K562 (cell line): ENCODE measurements around the gene STRA6. TPM values are rescaled to one million over a fixed set of nuclear protein-coding genes. Genes with fewer than 3 reads are reported as not detected.
A peak's percentile ranks its signal among the peaks of the same experiment; 100 is the strongest.

Experiments used
- ATAC-seq: fragments of 200-7000 bp; cut with Tn5 transposase; 3 replicates; pipeline ENCODE4 v1.9.1; 2020; ENCODE audit warnings: moderate library complexity
- BruUV-seq: library from RNA; stranded (reverse); fragments of 400-500 nt; replicated peaks from 2 replicates; lab custom pipeline; 2021; lab: Mats Ljungman, UMichigan
- CTCF ChIA-PET: fragments of 300-600 bp; formaldehyde crosslinking; extraction: SDS; loops from one replicate; lab custom pipeline; 2021; ENCODE audit warnings: low intra/inter-chr PET ratio; lab: Yijun Ruan, JAX
- POLR2A ChIA-PET: fragments of 300-600, 350-650 bp; sonication (Branson Sonifier 250); formaldehyde crosslinking; extraction: SDS; loops from one replicate; lab custom pipeline; 2021; ENCODE audit warnings: antibody characterized with exemption, inconsistent platforms; lab: Yijun Ruan, JAX
- DNase-seq, 4 experiments: peaks; one replicate each; pipeline versions ENCODE4 v3.0.0 to v3.0.0-alpha.2; 2011 to 2018; ENCODE audit warnings: low spot score in 3 of 4, mixed read lengths in 3 of 4; ENCODE audit errors: extremely low read depth in 1 of 4
- FAIRE-seq: peaks from 2 replicates; lab custom pipeline; 2011; peaks lifted over from hg19 to GRCh38; lab: Jason Lieb, UNC
- H2AFZ ChIP-seq: 2 replicates; pipeline ENCODE4 v1.6.0; 2011; ENCODE audit warnings: low read depth, low read length, control low read depth, inconsistent platforms
- H3K27ac ChIP-seq: fragments of 200-600 bp; 3 replicates; pipeline ENCODE4 v1.8.0; 2011; ENCODE audit warnings: low read depth, mild to moderate bottlenecking, control low read depth, inconsistent platforms, low read length, moderate library complexity, mixed read lengths; ENCODE audit errors: extremely low read depth
- H3K27me3 ChIP-seq, 2 experiments: fragments of 300-600 bp in 1 of 2; 2 replicates in 1 of 2; 3 replicates in 1 of 2; pipeline versions ENCODE4 v1.6.0 to v1.8.0; 2011; ENCODE audit warnings: inconsistent platforms in 2 of 2, low read length in 2 of 2, mild to moderate bottlenecking in 1 of 2, mixed read lengths in 1 of 2, moderate library complexity in 1 of 2; ENCODE audit not compliant: control insufficient read depth in 2 of 2, insufficient read depth in 2 of 2
- H3K36me3 ChIP-seq: fragments of 300-600 bp; 3 replicates; pipeline ENCODE4 v1.8.0; 2011; ENCODE audit warnings: mild to moderate bottlenecking, low read length, inconsistent platforms; ENCODE audit not compliant: control insufficient read depth, insufficient read depth
- H3K4me1 ChIP-seq, 2 experiments: fragments of 200-600 bp in 1 of 2; replicated peaks in 1 of 2; 2 replicates in 1 of 2; 3 replicates in 1 of 2; pipeline versions ENCODE4 v1.5.1 to v1.8.0; 2011; ENCODE audit warnings: inconsistent platforms in 2 of 2, low read length in 2 of 2, mild to moderate bottlenecking in 1 of 2, mixed read lengths in 1 of 2, moderate library complexity in 1 of 2; ENCODE audit not compliant: control insufficient read depth in 2 of 2, insufficient read depth in 2 of 2
- H3K4me2 ChIP-seq: 2 replicates; pipeline ENCODE4 v1.6.1; 2011; ENCODE audit warnings: low read length, control low read depth, inconsistent platforms, mixed read lengths; ENCODE audit not compliant: insufficient read depth
- H3K4me3 ChIP-seq: fragments of 200-600 bp; sonication (generic), shearing (Covaris generic); 2 replicates; pipeline ENCODE4 v1.5.1; 2016; ENCODE audit warnings: control low read depth, inconsistent platforms
- H3K79me2 ChIP-seq: fragments of 200-600 bp; 3 replicates; pipeline ENCODE4 v1.8.0; 2011; ENCODE audit warnings: low read length, inconsistent platforms; ENCODE audit not compliant: control insufficient read depth, insufficient read depth
- H3K9ac ChIP-seq, 2 experiments: 2 replicates each; pipeline versions ENCODE4 v1.6.0 to v1.6.1; 2011; ENCODE audit warnings: low read depth in 2 of 2, low read length in 2 of 2, control low read depth in 1 of 2, inconsistent platforms in 1 of 2, mild to moderate bottlenecking in 1 of 2, mixed read lengths in 1 of 2; ENCODE audit not compliant: insufficient read depth in 1 of 2
- H3K9me1 ChIP-seq: one replicate; pipeline ENCODE4 v1.6.0; 2011; ENCODE audit warnings: inconsistent platforms, mild to moderate bottlenecking, low read length, moderate library complexity; ENCODE audit not compliant: control insufficient read depth, insufficient read depth
- H3K9me3 ChIP-seq: replicated peaks from 2 replicates; pipeline ENCODE4 v1.5.1; 2011; ENCODE audit warnings: low read depth, low read length, inconsistent platforms; ENCODE audit not compliant: control insufficient read depth, insufficient read depth
- H4K20me1 ChIP-seq: replicated peaks from 2 replicates; pipeline ENCODE4 v1.6.1; 2011; ENCODE audit warnings: low read length, inconsistent platforms, mixed read lengths; ENCODE audit not compliant: control insufficient read depth, insufficient read depth
- FOSL1 ChIP-seq: fragments of 200-800 bp; sonication (Bioruptor generic); conservative IDR thresholded peaks from 2 replicates; pipeline ENCODE4 v1.6.1; 2016; ENCODE audit warnings: missing genetic modification characterization, missing compliant biosample characterization
- JUND ChIP-seq, 2 experiments: IDR thresholded peaks; 2 replicates in 1 of 2; 3 replicates in 1 of 2; pipeline ENCODE4 v1.6.1; 2011; ENCODE audit warnings: borderline replicate concordance in 2 of 2, low read depth in 2 of 2, low read length in 2 of 2, improper control_type of control experiment in 1 of 2, missing biosample characterization in 1 of 2, missing genetic modification characterization in 1 of 2, missing genetic modification reagents in 1 of 2
- ZFP36 ChIP-seq: fragments of 150-350 bp; IDR thresholded peaks from 2 replicates; pipeline ENCODE4 v1.6.1; 2018; ENCODE audit warnings: low read length, low read depth; ENCODE audit not compliant: partially characterized antibody
- WGBS: fragments of 100-300 bp; shearing (Covaris generic); methylation state at CpG from one replicate; pipeline ENCODE4 v1.1.6; 2016; ENCODE audit warnings: low coverage, mixed read lengths; ENCODE audit not compliant: insufficient coverage; ENCODE audit errors: missing lambda C conversion rate; 5-methylcytosine and 5-hydroxymethylcytosine counted together
- in situ Hi-C: fragments of 300-500 bp; cut with MboI; formaldehyde crosslinking; loops from 4 replicates; pipeline ENCODE4 v1.15.0; 2018; ENCODE audit warnings: inconsistent platforms, mixed read lengths
- intact Hi-C: fragments of 100-400 bp; cut with micrococcal nuclease; formaldehyde crosslinking; loops from 2 replicates; pipeline ENCODE4 v1.14.2; 2022
- polyA plus RNA-seq, 8 experiments: library from polyadenylated mRNA; depleted of rRNA in 4 of 8; stranded (reverse) in 5 of 8; unstranded in 3 of 8; fragments of >200 nt; fragmentation: Nextera tagmentation in 2 of 8; fragmentation: Illumina TruSeq in 1 of 8; extraction: Ambion mirVana in 2 of 8; extraction: Trizol in 1 of 8; gene quantifications; 2 replicates each; pipeline versions ENCODE4 v1.2.1 to v1.2.3, GENCODE V29; 2011 to 2014; ENCODE audit warnings: inconsistent platforms in 1 of 8, missing spikeins in 1 of 8
- total RNA-seq, 7 experiments: library from RNA; depleted of rRNA in 6 of 7; stranded (reverse); fragments of >200 nt in 6 of 7; fragmentation: Illumina TruSeq in 2 of 7; extraction: Trizol in 2 of 7; gene quantifications; 2 replicates each; pipeline versions ENCODE4 v1.2.1 to v1.2.3, GENCODE V29; 2011 to 2021; ENCODE audit warnings: low replicate concordance in 1 of 7
- TF ChIP-seq, protein P1 (sequence below): sonication (generic); formaldehyde crosslinking; IDR thresholded peaks from 2 replicates; pipeline ENCODE4 v1.8.1; 2023; ENCODE audit warnings: mild to moderate bottlenecking, missing genetic modification reagents

STRA6 gene
- total and polyA plus RNA-seq, 9 of the 15 experiments (the other 6 are each of a cell fraction or from before 2014, with no cell fraction given): 0.04 to 2.0 (median 0.43) TPM; not detected in 2

DNA sequence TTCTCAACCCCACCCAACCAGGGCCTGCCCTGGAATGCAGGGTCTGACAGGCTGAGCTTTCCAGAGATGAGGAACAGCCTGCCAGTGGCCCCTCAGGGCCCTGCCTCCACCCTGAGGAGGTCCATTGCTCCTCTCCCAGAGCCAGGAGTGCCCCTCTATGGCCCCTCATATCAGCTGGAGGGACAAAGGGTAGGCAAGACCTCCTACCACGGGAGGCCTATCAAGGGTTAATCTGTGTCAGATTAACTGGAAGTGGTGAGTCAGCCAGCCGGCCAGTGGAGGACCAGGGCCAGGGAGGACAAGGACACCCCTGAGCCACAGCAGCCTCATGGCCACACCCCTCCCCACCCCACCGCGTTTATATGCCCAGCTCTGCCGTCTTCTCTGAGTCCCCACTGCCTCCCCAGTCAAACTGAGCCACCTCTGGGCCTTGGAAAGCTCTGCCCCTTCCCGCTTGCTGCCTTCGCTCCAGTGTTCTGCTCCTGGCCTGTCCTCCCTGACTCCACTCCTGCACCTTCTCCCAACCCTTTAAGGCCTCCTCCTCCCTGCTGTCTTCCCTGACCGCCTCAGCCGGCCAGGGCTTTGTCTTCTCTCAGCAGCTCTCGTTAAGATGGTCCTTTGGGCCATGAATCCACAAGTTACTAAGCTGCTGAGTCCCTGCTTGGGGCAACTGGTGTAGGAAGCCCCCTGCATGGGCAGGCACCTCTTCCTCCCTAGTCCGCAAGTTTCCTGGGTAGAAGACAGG lies 40.0 kb upstream of the STRA6 start:
- 2% methylated on average over 11 of the region's 11 CpGs for WGBS
- Histone ChIP-seq H2AFZ (no peak overlapping the region), H3K4me2 (no peak overlapping the region), H3K4me3 (no peak overlapping the region), H3K36me3 (no peaks in the 10 kb centered on the region), H4K20me1 (no peaks in the 10 kb centered on the region), H3K27ac (no peak overlapping the region), H3K9ac (no peak overlapping the region)
- ATAC-seq (peak; percentile 53; the same call in 2 of the 3 replicates), FAIRE-seq (no peak), DNase-seq (peak; percentile 13 to 28 (median 21))
- TF ChIP-seq ZFP36: peak; percentile 52
- TF ChIP-seq, protein P1, sequence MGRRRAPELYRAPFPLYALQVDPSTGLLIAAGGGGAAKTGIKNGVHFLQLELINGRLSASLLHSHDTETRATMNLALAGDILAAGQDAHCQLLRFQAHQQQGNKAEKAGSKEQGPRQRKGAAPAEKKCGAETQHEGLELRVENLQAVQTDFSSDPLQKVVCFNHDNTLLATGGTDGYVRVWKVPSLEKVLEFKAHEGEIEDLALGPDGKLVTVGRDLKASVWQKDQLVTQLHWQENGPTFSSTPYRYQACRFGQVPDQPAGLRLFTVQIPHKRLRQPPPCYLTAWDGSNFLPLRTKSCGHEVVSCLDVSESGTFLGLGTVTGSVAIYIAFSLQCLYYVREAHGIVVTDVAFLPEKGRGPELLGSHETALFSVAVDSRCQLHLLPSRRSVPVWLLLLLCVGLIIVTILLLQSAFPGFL (CRISPR knock-in tag): no peak
- peak; percentile 53; the same call in 1 of the 2 replicates for TF ChIP-seq JUND (IDR thresholded peaks at IDR 0.05; ENCODE audit: borderline replicate concordance, low read depth, low read length)
- TF ChIP-seq JUND (tag; IDR thresholded peaks at IDR 0.05; ENCODE audit: borderline replicate concordance, low read depth, low read length): peak; percentile 22; the same call in 1 of the 3 replicates
- TF ChIP-seq FOSL1 (tag): peak; percentile 65
- TF ChIP-seq, all 486 proteins: peak for 3
- ChIA-PET POLR2A (interaction anchor here (0.9 to 1.7 kb wide), 3 partner anchors 9 to 42 kb away, joined by 3 to 5 read pairs (median 3); no protein-coding TSS in a partner anchor), CTCF (no interaction called here)
- H3K79me2 ChIP-seq: no peaks in the 10 kb centered on the region
- H3K27me3 ChIP-seq: peaks cover 17 to 45% of the 10 kb centered on the region in 2 experiments; a peak in 4 of 5 replicates
- in situ Hi-C loops (no loop called here), intact Hi-C loops (loop anchor here (10.0 kb wide), 1 partner anchor 52 kb away; no protein-coding TSS in a partner anchor)
- no peaks in the 10 kb centered on the region for H3K9me3 ChIP-seq
- BruUV-seq: no TSS peak
- H3K4me1 ChIP-seq: peaks cover 0 to 3% of the 10 kb centered on the region in 2 experiments; a peak in 1 of 5 replicates
- no peaks in the 10 kb centered on the region for H3K9me1 ChIP-seq
